Osteoblast (primary cell): ENCODE measurements around the gene COL8A2. TPM values are rescaled to one million over a fixed set of nuclear protein-coding genes. Genes with fewer than 3 reads are reported as not detected.
A peak's percentile ranks its signal among the peaks of the same experiment; 100 is the strongest.

ENCODE experiments used
- DNase-seq: peaks from one replicate; pipeline ENCODE4 v3.0.0; 2011; ENCODE audit warnings: low spot score, mixed read lengths; ENCODE audit not compliant: insufficient read length; ENCODE audit errors: missing footprints
- H2AFZ ChIP-seq: 2 replicates; pipeline ENCODE4 v1.6.0; 2011; ENCODE audit warnings: mild to moderate bottlenecking, low read length
- H3K27ac ChIP-seq: 2 replicates; pipeline ENCODE4 v1.5.1; 2011; ENCODE audit warnings: mild to moderate bottlenecking, low read depth, low read length, moderate library complexity
- H3K27me3 ChIP-seq: 2 replicates; pipeline ENCODE4 v1.6.0; 2012; ENCODE audit warnings: mild to moderate bottlenecking, control low read depth, inconsistent platforms, low read length, moderate library complexity; ENCODE audit not compliant: insufficient read depth
- H3K36me3 ChIP-seq: 2 replicates; pipeline ENCODE4 v1.5.1; 2011; ENCODE audit warnings: mild to moderate bottlenecking, low read length, control low read depth, moderate library complexity; ENCODE audit not compliant: insufficient read depth
- H3K4me1 ChIP-seq: 2 replicates; pipeline ENCODE4 v1.5.1; 2011; ENCODE audit warnings: mild to moderate bottlenecking, low read length, control low read depth, moderate library complexity; ENCODE audit not compliant: insufficient read depth
- H3K4me2 ChIP-seq: 2 replicates; pipeline ENCODE4 v1.6.0; 2011; ENCODE audit warnings: mild to moderate bottlenecking, low read length; ENCODE audit not compliant: insufficient read depth
- H3K4me3 ChIP-seq: fragments of 200-600 bp; sonication (generic); 3 replicates; pipeline ENCODE4 v1.5.1; 2012; ENCODE audit warnings: mild to moderate bottlenecking, low read length, inconsistent platforms; ENCODE audit not compliant: insufficient read depth
- H3K79me2 ChIP-seq: 2 replicates; pipeline ENCODE4 v1.6.0; 2012; ENCODE audit warnings: mild to moderate bottlenecking, low read length, control low read depth, inconsistent platforms; ENCODE audit not compliant: insufficient read depth
- H3K9me3 ChIP-seq: 2 replicates; pipeline ENCODE4 v1.5.1; 2011; ENCODE audit warnings: low read depth, low read length, control low read depth
- H4K20me1 ChIP-seq: 2 replicates; pipeline ENCODE4 v1.6.0; 2012; ENCODE audit warnings: mild to moderate bottlenecking, low read length, control low read depth; ENCODE audit not compliant: insufficient read depth
- total RNA-seq: library from RNA; depleted of rRNA; stranded (reverse); fragments of >200 nt; gene quantifications from 2 replicates; pipeline ENCODE4 v1.2.3, GENCODE V29; 2012
- TF ChIP-seq, protein P1 (sequence below): IDR thresholded peaks from 2 replicates; pipeline ENCODE4 v1.5.1; 2011; ENCODE audit warnings: mild to moderate bottlenecking, low read depth, low read length, moderate library complexity; ENCODE audit errors: extremely low read depth

Gene COL8A2
- total RNA-seq, 1 donor: 15.2 TPM

- H3K79me2 ChIP-seq: no peaks in the 10 kb centered on the region
- H3K4me1 ChIP-seq: peaks cover 5% of the 10 kb centered on the region
- H2AFZ ChIP-seq: no peak overlapping the region
- H3K27ac ChIP-seq: no peak overlapping the region
- H3K36me3 ChIP-seq: no peaks in the 10 kb centered on the region
- no peak overlapping the region for H3K4me3 ChIP-seq
- no peaks in the 10 kb centered on the region for H3K9me3 ChIP-seq
- no peak overlapping the region for H3K4me2 ChIP-seq
- DNase-seq: peak; percentile 68
- no peaks in the 10 kb centered on the region for H3K27me3 ChIP-seq
- no peaks in the 10 kb centered on the region for H4K20me1 ChIP-seq
- TF ChIP-seq, protein P1, sequence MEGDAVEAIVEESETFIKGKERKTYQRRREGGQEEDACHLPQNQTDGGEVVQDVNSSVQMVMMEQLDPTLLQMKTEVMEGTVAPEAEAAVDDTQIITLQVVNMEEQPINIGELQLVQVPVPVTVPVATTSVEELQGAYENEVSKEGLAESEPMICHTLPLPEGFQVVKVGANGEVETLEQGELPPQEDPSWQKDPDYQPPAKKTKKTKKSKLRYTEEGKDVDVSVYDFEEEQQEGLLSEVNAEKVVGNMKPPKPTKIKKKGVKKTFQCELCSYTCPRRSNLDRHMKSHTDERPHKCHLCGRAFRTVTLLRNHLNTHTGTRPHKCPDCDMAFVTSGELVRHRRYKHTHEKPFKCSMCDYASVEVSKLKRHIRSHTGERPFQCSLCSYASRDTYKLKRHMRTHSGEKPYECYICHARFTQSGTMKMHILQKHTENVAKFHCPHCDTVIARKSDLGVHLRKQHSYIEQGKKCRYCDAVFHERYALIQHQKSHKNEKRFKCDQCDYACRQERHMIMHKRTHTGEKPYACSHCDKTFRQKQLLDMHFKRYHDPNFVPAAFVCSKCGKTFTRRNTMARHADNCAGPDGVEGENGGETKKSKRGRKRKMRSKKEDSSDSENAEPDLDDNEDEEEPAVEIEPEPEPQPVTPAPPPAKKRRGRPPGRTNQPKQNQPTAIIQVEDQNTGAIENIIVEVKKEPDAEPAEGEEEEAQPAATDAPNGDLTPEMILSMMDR: no peak
Measured at GRCh38 chr1:36081926-36082485, 43.0 kb downstream of the COL8A2 start.

- no peaks in the 10 kb centered on the region for H3K36me3 ChIP-seq
- no peaks in the 10 kb centered on the region for H3K9me3 ChIP-seq
- no peaks in the 10 kb centered on the region for H3K79me2 ChIP-seq
- H4K20me1 ChIP-seq: no peaks in the 10 kb centered on the region
- no peak overlapping the region for H3K4me2 ChIP-seq
- no peaks in the 10 kb centered on the region for H3K27me3 ChIP-seq
- peaks cover 5% of the 10 kb centered on the region for H3K4me1 ChIP-seq
- no peak overlapping the region for H3K27ac ChIP-seq
- no peak overlapping the region for H3K4me3 ChIP-seq
- H2AFZ ChIP-seq: no peak overlapping the region
- peak; percentile 8 for DNase-seq
- TF ChIP-seq, protein P1: no peak
Measured at GRCh38 chr1:36080801-36081200, 44.2 kb downstream of the COL8A2 start.

DNA sequence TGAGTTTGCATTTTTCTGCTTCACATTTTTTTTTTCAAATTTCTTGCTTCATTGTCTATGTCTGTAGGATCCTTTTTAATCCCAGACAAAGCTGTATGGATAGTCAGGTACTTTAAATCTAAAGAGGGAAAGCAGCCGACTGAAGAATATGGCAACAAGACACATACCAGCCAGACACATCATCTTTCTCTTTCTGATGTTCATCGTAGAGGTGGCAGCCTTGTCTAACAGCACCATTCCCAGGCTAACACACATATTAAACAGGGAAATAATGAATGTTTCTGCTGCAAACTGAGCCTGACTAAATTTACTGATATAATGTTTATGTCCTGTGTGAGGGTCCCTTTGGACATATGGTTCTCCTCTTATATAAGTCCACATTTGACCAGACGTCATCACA, 44.8 kb downstream of the COL8A2 start:
- H3K4me1 ChIP-seq: peaks cover 5% of the 10 kb centered on the region
- H3K9me3 ChIP-seq: no peaks in the 10 kb centered on the region
- H3K79me2 ChIP-seq: no peaks in the 10 kb centered on the region
- no peak overlapping the region for H3K4me3 ChIP-seq
- H3K36me3 ChIP-seq: no peaks in the 10 kb centered on the region
- no peaks in the 10 kb centered on the region for H4K20me1 ChIP-seq
- no peak overlapping the region for H2AFZ ChIP-seq
- TF ChIP-seq, protein P1: no peak
- H3K27me3 ChIP-seq: no peaks in the 10 kb centered on the region
- no peak overlapping the region for H3K27ac ChIP-seq
- DNase-seq: peak; percentile 34
- no peak overlapping the region for H3K4me2 ChIP-seq

DNA sequence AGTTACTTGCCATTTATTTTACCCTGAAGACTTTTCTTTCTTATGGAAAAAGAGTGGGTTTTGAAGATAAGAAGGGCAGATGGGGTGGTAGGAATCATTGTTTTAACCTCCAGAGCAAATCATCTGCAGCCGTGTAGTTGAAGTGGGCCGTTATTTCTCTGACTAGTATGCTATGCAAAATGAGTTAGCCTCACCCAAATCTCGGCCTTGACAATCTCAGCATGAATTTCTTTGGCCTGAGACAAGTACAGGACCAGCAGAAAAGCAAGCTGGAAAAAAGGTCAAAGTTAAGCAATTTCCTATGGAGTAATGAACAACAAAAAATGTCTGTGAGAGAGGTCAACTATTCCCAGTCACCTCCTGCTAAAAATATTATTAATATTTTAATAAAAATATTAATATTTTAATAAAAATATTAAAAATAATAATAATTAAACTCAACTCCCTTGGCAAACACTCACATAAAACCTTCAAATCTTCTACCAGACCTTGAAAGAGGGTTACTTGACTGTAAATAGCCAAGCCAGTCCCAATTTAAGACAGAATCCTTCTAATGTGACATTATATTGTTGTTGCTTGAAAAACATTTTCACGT, 47.9 kb downstream of the COL8A2 start:
- Histone ChIP-seq H3K9me3 (no peaks in the 10 kb centered on the region), H3K4me3 (no peak overlapping the region), H3K4me2 (no peak overlapping the region), H3K27me3 (no peaks in the 10 kb centered on the region), H3K79me2 (no peaks in the 10 kb centered on the region), H3K27ac (no peak overlapping the region), H3K4me1 (no peaks in the 10 kb centered on the region), H4K20me1 (no peaks in the 10 kb centered on the region), H2AFZ (no peak overlapping the region), H3K36me3 (no peaks in the 10 kb centered on the region)
- TF ChIP-seq, protein P1: no peak
- DNase-seq: no peak
